Loucy (cell line): ENCODE measurements around the gene PSMD3.

ENCODE experiments used
- EZH2phosphoT487 ChIP-seq: fragments of 200-600 bp; IDR thresholded peaks from 2 replicates; pipeline ENCODE4 v1.6.1; 2018; ENCODE audit warnings: antibody characterized with exemption, mild to moderate bottlenecking, moderate library complexity, borderline replicate concordance
- TF ChIP-seq, protein P1 (sequence below): fragments of 200-600 bp; sonication (generic); conservative IDR thresholded peaks from 2 replicates; pipeline ENCODE4 v1.5.1; 2014; ENCODE audit warnings: mild to moderate bottlenecking, antibody characterized with exemption, low read length

DNA sequence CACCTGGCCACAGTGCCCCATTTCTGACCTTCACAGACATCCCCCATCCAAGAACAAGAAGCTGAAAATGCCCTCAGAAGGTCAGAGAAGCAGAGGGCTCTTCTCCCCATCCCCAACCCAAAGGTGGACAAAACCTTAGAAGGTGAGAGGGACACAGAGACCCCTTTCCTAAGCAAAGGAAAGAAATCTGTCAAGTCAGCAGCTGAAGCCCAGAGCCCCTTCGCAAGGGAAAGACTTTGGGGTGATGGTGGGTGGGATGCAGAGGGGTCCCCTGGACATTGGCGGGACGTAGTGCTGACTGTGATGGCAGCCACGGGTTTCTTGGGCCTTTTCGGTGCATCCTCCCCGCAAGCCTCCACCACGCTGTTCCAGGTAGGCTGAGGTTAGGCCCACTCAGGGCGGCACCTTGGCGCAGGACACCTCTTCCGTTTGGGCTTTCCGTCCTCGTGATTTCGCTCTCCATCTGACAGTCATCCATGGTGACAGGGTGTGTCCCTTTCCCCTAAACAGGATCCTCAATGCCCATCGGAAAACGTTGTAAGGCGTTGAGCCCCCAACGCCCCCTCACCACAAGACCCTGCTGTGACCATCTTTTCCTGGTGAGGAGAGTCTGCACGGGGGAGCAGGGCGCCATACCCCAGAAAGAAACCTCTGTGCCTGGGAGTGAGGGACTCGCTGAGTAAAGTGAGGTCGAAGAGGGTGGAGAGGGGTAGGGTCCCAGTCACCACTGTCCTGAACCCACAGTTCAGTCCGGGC is 28.5 kb upstream of the PSMD3 start:
- TF ChIP-seq, protein P1, sequence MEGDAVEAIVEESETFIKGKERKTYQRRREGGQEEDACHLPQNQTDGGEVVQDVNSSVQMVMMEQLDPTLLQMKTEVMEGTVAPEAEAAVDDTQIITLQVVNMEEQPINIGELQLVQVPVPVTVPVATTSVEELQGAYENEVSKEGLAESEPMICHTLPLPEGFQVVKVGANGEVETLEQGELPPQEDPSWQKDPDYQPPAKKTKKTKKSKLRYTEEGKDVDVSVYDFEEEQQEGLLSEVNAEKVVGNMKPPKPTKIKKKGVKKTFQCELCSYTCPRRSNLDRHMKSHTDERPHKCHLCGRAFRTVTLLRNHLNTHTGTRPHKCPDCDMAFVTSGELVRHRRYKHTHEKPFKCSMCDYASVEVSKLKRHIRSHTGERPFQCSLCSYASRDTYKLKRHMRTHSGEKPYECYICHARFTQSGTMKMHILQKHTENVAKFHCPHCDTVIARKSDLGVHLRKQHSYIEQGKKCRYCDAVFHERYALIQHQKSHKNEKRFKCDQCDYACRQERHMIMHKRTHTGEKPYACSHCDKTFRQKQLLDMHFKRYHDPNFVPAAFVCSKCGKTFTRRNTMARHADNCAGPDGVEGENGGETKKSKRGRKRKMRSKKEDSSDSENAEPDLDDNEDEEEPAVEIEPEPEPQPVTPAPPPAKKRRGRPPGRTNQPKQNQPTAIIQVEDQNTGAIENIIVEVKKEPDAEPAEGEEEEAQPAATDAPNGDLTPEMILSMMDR = no peak
- TF ChIP-seq EZH2phosphoT487 = no peak
